Mesothelial cell of epicardium (in vitro differentiated cells): ENCODE data around the gene PHF2. TPM values are rescaled to one million over a fixed set of nuclear protein-coding genes. Genes with fewer than 3 reads are reported as not detected.
A peak's percentile ranks its signal among the peaks of the same experiment; 100 is the strongest.

ENCODE experiments used
- DNase-seq, 2 experiments: peaks; one replicate each; pipeline ENCODE4 v3.0.0; 2021; ENCODE audit warnings: low spot score in 2 of 2; ENCODE audit not compliant: unreplicated experiment in 2 of 2
- H3K27ac Mint-ChIP-seq: 2 replicates; pipeline ENCODE4 v1.8.0; 2021; ENCODE audit warnings: mixed read lengths
- H3K27me3 Mint-ChIP-seq: 2 replicates; pipeline ENCODE4 v1.8.0; 2021; ENCODE audit warnings: low read depth, mixed read lengths
- H3K36me3 Mint-ChIP-seq: 2 replicates; pipeline ENCODE4 v1.8.0; 2021; ENCODE audit warnings: mixed read lengths
- H3K4me1 Mint-ChIP-seq: 2 replicates; pipeline ENCODE4 v1.8.0; 2021; ENCODE audit warnings: mixed read lengths
- H3K4me3 Mint-ChIP-seq: 2 replicates; pipeline ENCODE4 v1.8.0; 2021; ENCODE audit warnings: mild to moderate bottlenecking, moderate library complexity, mixed read lengths
- H3K9me3 Mint-ChIP-seq: 2 replicates; pipeline ENCODE4 v1.8.0; 2021; ENCODE audit warnings: mixed read lengths
- total RNA-seq: library from RNA; stranded (reverse); gene quantifications from 3 replicates; pipeline ENCODE4 v1.2.1, GENCODE V29; 2021
- TF ChIP-seq, protein P1 (sequence below): fragments of 200-600 bp; sonication (generic); IDR thresholded peaks from one replicate; pipeline ENCODE4 v1.5.0; 2021; ENCODE audit warnings: antibody characterized with exemption; ENCODE audit not compliant: unreplicated experiment

The PHF2 gene
- total RNA-seq, 1 donor from 2014 or later = 37.6 TPM

DNA sequence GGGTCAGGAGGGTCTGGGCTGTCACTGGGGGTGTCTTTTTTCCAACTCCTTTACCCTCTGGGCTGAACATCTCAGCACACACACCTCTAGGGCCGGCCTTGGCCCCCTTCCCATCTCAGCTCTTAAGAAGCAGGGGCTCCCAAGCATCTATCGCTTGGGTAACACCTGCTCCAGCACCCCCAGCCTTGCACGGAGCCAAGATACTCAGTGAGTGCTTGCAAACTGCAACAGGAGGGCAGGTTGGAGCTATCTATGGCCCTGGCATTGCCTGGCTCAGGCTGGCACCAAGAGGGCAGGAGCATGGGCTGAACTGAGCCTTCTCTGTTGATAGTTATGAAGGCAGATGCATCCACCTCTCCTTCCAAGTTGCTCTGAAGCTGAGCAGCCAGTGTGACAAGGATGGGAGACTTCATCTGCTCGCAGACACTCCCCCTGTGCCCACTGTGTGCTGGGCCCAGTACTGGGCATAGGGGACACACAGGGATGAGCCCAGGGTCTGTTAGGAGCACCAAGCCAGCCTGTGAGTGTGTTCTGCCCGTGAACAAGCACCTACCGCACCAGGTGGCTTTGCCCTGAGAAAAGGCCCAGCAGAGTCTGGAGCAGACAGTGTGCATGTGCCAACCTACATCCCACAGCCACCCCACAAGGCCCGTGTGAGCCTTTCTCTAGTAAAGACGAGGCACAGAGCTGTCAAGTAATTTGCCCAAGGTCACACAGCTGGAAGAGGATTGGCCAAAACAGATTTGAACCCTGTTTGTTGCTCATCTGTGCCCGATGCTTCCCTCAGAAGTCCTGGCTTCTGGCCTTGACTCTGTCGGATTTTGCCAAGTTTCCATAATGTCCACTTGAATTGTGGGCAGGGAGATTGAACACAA lies 58.2 kb downstream of the PHF2 start:
- H3K27me3 Mint-ChIP-seq = no peaks in the 10 kb centered on the region
- H3K4me3 Mint-ChIP-seq = no peak overlapping the region
- H3K9me3 Mint-ChIP-seq = peaks cover 27% of the 10 kb centered on the region
- TF ChIP-seq, protein P1, sequence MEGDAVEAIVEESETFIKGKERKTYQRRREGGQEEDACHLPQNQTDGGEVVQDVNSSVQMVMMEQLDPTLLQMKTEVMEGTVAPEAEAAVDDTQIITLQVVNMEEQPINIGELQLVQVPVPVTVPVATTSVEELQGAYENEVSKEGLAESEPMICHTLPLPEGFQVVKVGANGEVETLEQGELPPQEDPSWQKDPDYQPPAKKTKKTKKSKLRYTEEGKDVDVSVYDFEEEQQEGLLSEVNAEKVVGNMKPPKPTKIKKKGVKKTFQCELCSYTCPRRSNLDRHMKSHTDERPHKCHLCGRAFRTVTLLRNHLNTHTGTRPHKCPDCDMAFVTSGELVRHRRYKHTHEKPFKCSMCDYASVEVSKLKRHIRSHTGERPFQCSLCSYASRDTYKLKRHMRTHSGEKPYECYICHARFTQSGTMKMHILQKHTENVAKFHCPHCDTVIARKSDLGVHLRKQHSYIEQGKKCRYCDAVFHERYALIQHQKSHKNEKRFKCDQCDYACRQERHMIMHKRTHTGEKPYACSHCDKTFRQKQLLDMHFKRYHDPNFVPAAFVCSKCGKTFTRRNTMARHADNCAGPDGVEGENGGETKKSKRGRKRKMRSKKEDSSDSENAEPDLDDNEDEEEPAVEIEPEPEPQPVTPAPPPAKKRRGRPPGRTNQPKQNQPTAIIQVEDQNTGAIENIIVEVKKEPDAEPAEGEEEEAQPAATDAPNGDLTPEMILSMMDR = no peak
- H3K4me1 Mint-ChIP-seq = no peaks in the 10 kb centered on the region
- H3K36me3 Mint-ChIP-seq = peaks cover 51% of the 10 kb centered on the region
- peak in 1 of 2 experiments; percentile 19 for DNase-seq
- no peak overlapping the region for H3K27ac Mint-ChIP-seq

DNA sequence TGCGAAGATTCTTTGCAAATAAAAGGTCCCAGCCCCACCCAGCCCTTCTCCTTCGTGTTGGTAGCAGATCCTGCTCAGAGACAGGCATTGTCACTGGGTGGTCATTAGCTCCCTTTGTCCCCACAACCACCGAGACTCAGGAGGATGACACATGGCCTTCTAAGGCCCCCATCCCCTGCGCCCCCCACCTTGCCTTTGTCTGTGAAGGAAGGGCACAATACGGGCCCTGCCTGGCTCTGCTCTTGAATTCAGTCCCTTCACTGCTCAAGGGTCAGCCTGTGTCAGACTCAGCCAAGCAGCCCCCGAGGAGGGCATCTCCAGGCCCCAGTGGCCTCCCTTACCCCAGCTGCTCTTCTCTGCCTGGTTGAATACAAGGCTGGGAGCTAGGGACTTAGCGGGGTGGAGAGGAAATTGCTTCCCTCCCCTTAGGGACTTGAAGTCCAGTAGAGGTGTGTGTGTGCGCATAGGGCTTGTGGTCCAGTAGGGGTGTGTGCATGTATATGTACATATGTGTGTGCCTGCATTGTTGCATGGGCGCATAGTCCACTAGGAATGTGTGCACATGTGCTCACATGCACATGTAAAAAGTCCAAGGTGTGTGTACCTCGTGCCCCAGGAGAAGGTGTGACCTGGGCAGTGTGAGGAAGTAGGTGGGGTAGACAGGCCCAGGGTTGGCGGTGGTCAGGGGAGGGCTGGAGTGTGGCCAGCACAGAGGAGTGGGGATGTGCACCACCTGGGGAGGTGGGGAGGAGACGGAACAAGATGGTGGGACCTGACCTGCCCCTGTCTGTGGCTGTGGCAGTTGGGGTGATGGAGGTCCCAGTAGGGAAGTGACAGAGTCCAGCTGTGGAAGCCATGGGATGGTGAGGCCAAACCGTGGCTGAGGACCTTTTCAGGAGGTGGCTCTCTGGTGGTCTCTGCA lies 59.1 kb downstream of the PHF2 start:
- Mint-ChIP-seq H3K9me3 (peaks cover 32% of the 10 kb centered on the region), H3K27ac (no peak overlapping the region), H3K4me3 (no peak overlapping the region), H3K36me3 (peaks cover 59% of the 10 kb centered on the region), H3K4me1 (no peaks in the 10 kb centered on the region), H3K27me3 (no peaks in the 10 kb centered on the region)
- TF ChIP-seq, protein P1 = no peak
- peak in 1 of 2 experiments; percentile 25 for DNase-seq

DNA sequence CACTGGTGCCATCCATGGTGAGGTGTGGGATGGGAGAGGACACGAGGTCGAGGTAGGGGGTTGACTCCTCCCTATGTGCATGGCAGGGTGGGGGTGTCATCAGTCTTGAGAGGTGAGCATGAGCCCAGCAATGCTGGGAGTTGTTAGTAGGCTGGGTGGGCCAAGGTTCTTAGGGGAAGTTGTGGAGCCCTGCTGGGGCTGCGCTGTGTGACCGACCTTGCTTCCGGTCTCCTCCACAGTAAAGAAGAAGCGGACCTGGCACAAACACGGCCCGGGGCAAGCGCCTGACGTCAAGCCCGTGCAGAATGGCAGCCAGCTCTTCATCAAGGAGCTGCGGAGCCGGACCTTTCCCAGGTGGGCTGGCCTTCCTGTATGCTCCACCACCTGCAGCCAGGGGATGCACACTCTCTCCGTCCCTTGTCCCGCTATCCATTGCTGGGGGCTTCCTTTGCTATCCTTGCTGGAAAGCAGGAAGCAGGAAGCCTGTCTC lies 59.8 kb downstream of the PHF2 start:
- Mint-ChIP-seq H3K9me3 (peaks cover 35% of the 10 kb centered on the region), H3K27ac (no peak overlapping the region), H3K27me3 (no peaks in the 10 kb centered on the region), H3K4me1 (peaks cover 4% of the 10 kb centered on the region), H3K36me3 (peaks cover 64% of the 10 kb centered on the region), H3K4me3 (no peak overlapping the region)
- TF ChIP-seq, protein P1 = no peak
- DNase-seq = peak in 1 of 2 experiments; percentile 22

DNA sequence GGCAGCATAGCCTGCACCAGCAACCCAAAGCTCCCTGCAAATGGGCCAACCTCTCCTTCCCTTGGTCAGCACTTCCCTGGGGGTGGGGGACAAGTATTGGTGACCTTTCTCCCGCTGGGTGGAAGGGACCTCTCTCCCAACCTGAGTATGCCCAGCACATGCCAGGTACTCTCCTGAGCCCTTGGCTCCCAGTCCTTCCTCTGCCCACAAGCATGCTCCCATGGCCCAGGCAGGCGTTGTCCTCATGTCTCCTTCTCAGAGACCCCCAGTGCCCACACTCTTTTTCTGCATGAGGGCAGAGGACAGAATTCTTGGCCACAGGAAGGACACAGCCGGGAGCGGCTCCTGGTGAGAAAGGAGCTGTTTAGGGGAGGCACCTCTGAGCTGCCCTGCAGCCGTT lies 60.3 kb downstream of the PHF2 start:
- DNase-seq = no peak
- peaks cover 9% of the 10 kb centered on the region for H3K4me1 Mint-ChIP-seq
- H3K27me3 Mint-ChIP-seq = no peaks in the 10 kb centered on the region
- H3K27ac Mint-ChIP-seq = no peak overlapping the region
- no peak overlapping the region for H3K4me3 Mint-ChIP-seq
- H3K9me3 Mint-ChIP-seq = peaks cover 35% of the 10 kb centered on the region
- TF ChIP-seq, protein P1 = no peak
- H3K36me3 Mint-ChIP-seq = peaks cover 69% of the 10 kb centered on the region

DNA sequence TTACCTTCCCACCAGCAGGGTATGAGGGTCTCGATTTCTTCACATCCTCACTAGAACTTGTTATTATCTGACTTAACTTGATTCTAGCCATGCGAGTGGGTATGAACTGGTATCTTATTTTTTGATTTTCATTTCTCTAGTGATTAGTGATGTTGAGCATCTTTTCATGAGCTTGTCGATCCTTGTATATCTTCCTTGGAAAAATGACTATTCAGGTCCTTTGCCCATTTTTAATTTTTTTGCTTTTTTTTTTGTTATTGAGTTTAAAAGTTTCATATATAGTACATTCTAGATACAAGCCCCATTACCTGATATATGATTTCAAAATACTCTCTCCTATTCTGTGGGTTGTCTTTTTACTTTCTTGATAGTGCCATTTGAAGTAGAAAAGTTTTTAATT lies 61.5 kb downstream of the PHF2 start:
- H3K27ac Mint-ChIP-seq = no peak overlapping the region
- TF ChIP-seq, protein P1 = no peak
- DNase-seq = no peak
- no peak overlapping the region for H3K4me3 Mint-ChIP-seq
- peaks cover 35% of the 10 kb centered on the region for H3K9me3 Mint-ChIP-seq
- peaks cover 13% of the 10 kb centered on the region for H3K4me1 Mint-ChIP-seq
- H3K36me3 Mint-ChIP-seq = peaks cover 75% of the 10 kb centered on the region
- H3K27me3 Mint-ChIP-seq = no peaks in the 10 kb centered on the region
